NCI-H187 treated with DMSO at 0.1 percent for 48 hours (cell line): ENCODE results near the gene DTX3.
"Not testable (repeated sequence)": the region's sequence is repeated elsewhere in the genome, so short reads cannot be mapped to it uniquely, and the experiment has no call there.

ENCODE experiments used
- DNase-seq: peaks from one replicate; lab custom pipeline; 2025; lab: John Stamatoyannopoulos, UW

Gene DTX3

GRCh38 chr12:57583008-57583831 lies 21.4 kb upstream of the DTX3 start:
- DNase-seq = peak; percentile 45

- no peak for DNase-seq
These were observed 20.6 kb upstream of the DTX3 start for GRCh38 chr12:57584050-57584449.

- DNase-seq = no peak
These were observed 19.9 kb upstream of the DTX3 start for GRCh38 chr12:57584690-57585089.

- no peak for DNase-seq
These were observed 19.5 kb upstream of the DTX3 start for GRCh38 chr12:57585156-57585555.

- DNase-seq = no peak
These were observed 18.5 kb upstream of the DTX3 start for GRCh38 chr12:57586128-57586527.

- DNase-seq = no peak
These were observed 17.7 kb upstream of the DTX3 start for GRCh38 chr12:57586832-57587429.

GRCh38 chr12:57588951-57589610 lies 15.5 kb upstream of the DTX3 start:
- not testable (repeated sequence) for DNase-seq

GRCh38 chr12:57590479-57590863 lies 14.2 kb upstream of the DTX3 start:
- no peak for DNase-seq

- peak; percentile 53 for DNase-seq
These were observed 13.5 kb upstream of the DTX3 start, which contains the start of gene PIP4K2C for GRCh38 chr12:57590864-57591781. Gene PIP4K2C (plus strand): TSS chr12:57591192. CDS start chr12:57591290, 98 bp downstream.

- DNase-seq = no peak
These were observed 12.8 kb upstream of the DTX3 start for GRCh38 chr12:57591782-57592325.

GRCh38 chr12:57592551-57593165 lies 12.0 kb upstream of the DTX3 start:
- no peak for DNase-seq

GRCh38 chr12:57593187-57593586 lies 11.4 kb upstream of the DTX3 start:
- DNase-seq = no peak

GRCh38 chr12:57600395-57600794 lies 4.2 kb upstream of the DTX3 start:
- DNase-seq = no peak

- no peak for DNase-seq
These were observed 2.1 kb upstream of the DTX3 start for GRCh38 chr12:57602544-57602943.

GRCh38 chr12:57603324-57603723 lies 1.3 kb upstream of the DTX3 start:
- no peak for DNase-seq

GRCh38 chr12:57603815-57604453 lies 690 bp upstream of the DTX3 start:
- no peak for DNase-seq

- no peak for DNase-seq
These were observed 577 bp downstream of the DTX3 start for GRCh38 chr12:57604992-57605810.

- DNase-seq = no peak
These were observed 1.2 kb downstream of the DTX3 start for GRCh38 chr12:57605811-57606311.

- DNase-seq = no peak
These were observed 1.8 kb downstream of the DTX3 start for GRCh38 chr12:57606399-57606798.

- DNase-seq = no peak
These were observed 2.2 kb downstream of the DTX3 start for GRCh38 chr12:57606821-57607220.
